A673 (cell line): ENCODE results near the gene TMEM97. TPM values are rescaled to one million over a fixed set of nuclear protein-coding genes. Genes with fewer than 3 reads are reported as not detected.

ENCODE experiments used
- BruUV-seq: library from RNA; stranded (reverse); fragments of 400-500 nt; replicated peaks from 2 replicates; lab custom pipeline; 2021; lab: Mats Ljungman, UMichigan
- CTCF ChIA-PET: fragments of 300-600 bp; sonication (Branson Sonifier 250); formaldehyde crosslinking; loops from one replicate; lab custom pipeline; 2022; ENCODE audit warnings: antibody characterized with exemption; lab: Charles Lee
- POLR2A ChIA-PET: fragments of 300-600 bp; sonication (Branson Sonifier 250); formaldehyde crosslinking; loops from one replicate; lab custom pipeline; 2022; ENCODE audit warnings: antibody characterized with exemption; ENCODE audit not compliant: low non-redundant PET; lab: Charles Lee
- DNase-seq: peaks from one replicate; pipeline ENCODE4 v3.0.0-alpha.2; 2015; ENCODE audit warnings: low spot score
- H3K27ac ChIP-seq: fragments of 200-600 bp; sonication (generic); 2 replicates; pipeline ENCODE4 v1.5.1; 2016; ENCODE audit warnings: mixed run types, low read depth, mild to moderate bottlenecking, mixed read lengths, antibody characterized with exemption, low read length; ENCODE audit not compliant: poor library complexity, severe bottlenecking
- H3K27me3 ChIP-seq: fragments of 200-600 bp; sonication (generic); replicated peaks from 2 replicates; pipeline ENCODE4 v1.6.1; 2017; ENCODE audit warnings: mixed run types, low read depth, mild to moderate bottlenecking, mixed read lengths, antibody characterized with exemption, low read length; ENCODE audit not compliant: insufficient read depth, poor library complexity
- H3K36me3 ChIP-seq: fragments of 200-600 bp; sonication (generic); 2 replicates; pipeline ENCODE4 v1.6.1; 2016; ENCODE audit warnings: mixed run types, mild to moderate bottlenecking, mixed read lengths, antibody characterized with exemption, low read length; ENCODE audit not compliant: insufficient read depth, poor library complexity, severe bottlenecking
- H3K4me1 ChIP-seq: fragments of 200-600 bp; sonication (generic); 2 replicates; pipeline ENCODE4 v1.6.1; 2017; ENCODE audit warnings: mixed run types, mild to moderate bottlenecking, mixed read lengths, antibody characterized with exemption, low read length; ENCODE audit not compliant: insufficient read depth, poor library complexity, severe bottlenecking
- H3K4me3 ChIP-seq: fragments of 200-600 bp; sonication (generic); 2 replicates; pipeline ENCODE4 v1.5.1; 2016; ENCODE audit warnings: low read depth, mixed run types, mild to moderate bottlenecking, mixed read lengths, low read length; ENCODE audit not compliant: poor library complexity, severe bottlenecking
- H3K9me3 ChIP-seq: fragments of 200-600 bp; sonication (generic); 2 replicates; pipeline ENCODE4 v1.6.1; 2016; ENCODE audit warnings: mixed run types, low read depth, mild to moderate bottlenecking, mixed read lengths, antibody characterized with exemption, low read length; ENCODE audit not compliant: poor library complexity, severe bottlenecking
- EZH2 ChIP-seq: fragments of 200-600 bp; sonication (generic); IDR thresholded peaks from 2 replicates; pipeline ENCODE4 v1.6.1; 2017; ENCODE audit warnings: borderline replicate concordance, low read depth, mild to moderate bottlenecking, mixed read lengths, antibody characterized with exemption, low read length; ENCODE audit not compliant: poor library complexity, severe bottlenecking
- intact Hi-C: fragments of 100-400 bp; cut with micrococcal nuclease; formaldehyde crosslinking; loops from one replicate; pipeline ENCODE4 v1.10.0; 2022; ENCODE audit not compliant: unreplicated experiment
- total RNA-seq: library from RNA; stranded (reverse); gene quantifications from 2 replicates; pipeline ENCODE4 v1.2.3, GENCODE V29; 2021
- TF ChIP-seq, protein P1 (sequence below): fragments of 300-800, 200-600 bp; sonication (generic); conservative IDR thresholded peaks from 2 replicates; pipeline ENCODE4 v1.5.1; 2017; ENCODE audit warnings: low read depth, mild to moderate bottlenecking, antibody characterized with exemption, low read length, moderate library complexity, mixed read lengths

The TMEM97 gene
- total RNA-seq, 1 experiment from 2014 or later = 134 TPM

DNA sequence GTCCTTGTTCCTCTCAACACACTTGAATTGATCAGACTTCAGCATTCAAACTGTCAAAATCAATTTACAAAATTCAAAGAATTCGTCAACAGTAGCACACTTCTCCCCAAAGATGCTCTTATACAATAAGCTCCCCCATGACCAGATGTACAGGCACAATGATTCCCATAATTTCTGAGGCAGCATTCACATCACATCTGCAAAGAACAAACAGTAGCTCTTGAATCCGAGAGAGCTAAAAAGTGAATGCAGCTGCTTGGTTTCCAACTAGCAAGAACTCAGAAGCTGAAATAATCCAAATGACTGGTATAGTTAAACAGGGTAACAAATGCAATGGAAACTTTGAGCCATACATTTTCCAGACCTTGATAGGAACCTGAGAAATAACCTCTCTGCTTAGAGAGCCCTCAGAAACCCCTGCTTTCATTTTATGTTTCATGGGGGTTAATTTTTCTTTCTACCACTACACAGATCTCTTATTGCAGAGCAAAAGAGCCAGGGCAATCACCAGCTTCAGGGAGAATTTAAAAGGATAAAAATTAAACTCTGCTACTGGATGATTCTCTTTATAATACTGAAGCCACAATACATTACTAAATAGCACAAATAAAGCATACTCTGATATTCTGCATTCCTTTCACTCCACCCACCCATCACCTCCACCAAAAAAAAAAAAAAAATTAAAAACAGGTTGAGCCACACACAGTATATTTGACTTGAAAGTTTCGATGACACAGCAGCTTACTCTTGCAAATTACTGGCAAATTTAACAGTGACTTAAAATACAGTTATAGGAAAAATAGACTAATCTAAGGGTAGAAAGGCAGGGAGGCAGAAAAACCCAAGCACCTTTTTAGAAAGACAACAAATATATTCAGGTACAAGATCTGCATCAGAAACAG is 23.1 kb upstream of the TMEM97 start:
- no peak overlapping the region for H3K27ac ChIP-seq
- ChIA-PET POLR2A (no interaction called here), CTCF (no interaction called here)
- DNase-seq = no peak
- H3K36me3 ChIP-seq = no peaks in the 10 kb centered on the region
- intact Hi-C loops = no loop called here
- no TSS peak for BruUV-seq
- no peak overlapping the region for H3K4me3 ChIP-seq
- no peaks in the 10 kb centered on the region for H3K9me3 ChIP-seq
- H3K27me3 ChIP-seq = no peaks in the 10 kb centered on the region
- H3K4me1 ChIP-seq = no peaks in the 10 kb centered on the region
- TF ChIP-seq, protein P1, sequence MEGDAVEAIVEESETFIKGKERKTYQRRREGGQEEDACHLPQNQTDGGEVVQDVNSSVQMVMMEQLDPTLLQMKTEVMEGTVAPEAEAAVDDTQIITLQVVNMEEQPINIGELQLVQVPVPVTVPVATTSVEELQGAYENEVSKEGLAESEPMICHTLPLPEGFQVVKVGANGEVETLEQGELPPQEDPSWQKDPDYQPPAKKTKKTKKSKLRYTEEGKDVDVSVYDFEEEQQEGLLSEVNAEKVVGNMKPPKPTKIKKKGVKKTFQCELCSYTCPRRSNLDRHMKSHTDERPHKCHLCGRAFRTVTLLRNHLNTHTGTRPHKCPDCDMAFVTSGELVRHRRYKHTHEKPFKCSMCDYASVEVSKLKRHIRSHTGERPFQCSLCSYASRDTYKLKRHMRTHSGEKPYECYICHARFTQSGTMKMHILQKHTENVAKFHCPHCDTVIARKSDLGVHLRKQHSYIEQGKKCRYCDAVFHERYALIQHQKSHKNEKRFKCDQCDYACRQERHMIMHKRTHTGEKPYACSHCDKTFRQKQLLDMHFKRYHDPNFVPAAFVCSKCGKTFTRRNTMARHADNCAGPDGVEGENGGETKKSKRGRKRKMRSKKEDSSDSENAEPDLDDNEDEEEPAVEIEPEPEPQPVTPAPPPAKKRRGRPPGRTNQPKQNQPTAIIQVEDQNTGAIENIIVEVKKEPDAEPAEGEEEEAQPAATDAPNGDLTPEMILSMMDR = no peak
- TF ChIP-seq EZH2 = no peak

DNA sequence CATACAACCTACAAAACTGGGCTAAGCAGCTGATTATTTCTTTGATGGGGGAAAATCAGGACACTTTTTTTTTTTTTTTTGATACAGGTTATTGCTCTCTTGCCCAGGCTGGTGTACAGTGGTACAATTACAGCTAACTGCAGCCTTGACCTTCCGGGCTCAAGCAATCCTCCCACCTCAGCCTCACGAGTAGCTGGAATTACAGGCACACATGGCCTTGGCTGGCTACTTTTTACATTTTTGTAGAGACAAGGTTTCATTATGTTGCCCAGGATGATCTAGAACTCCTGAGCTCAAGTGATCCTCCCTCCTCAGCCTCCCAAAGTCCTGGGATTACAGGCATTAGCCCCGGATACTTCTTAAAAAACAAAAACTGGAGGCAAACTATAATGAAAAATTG is 20.6 kb upstream of the TMEM97 start:
- intact Hi-C loops = no loop called here
- no peaks in the 10 kb centered on the region for H3K9me3 ChIP-seq
- H3K27me3 ChIP-seq = no peaks in the 10 kb centered on the region
- DNase-seq = no peak
- BruUV-seq = no TSS peak
- H3K36me3 ChIP-seq = no peaks in the 10 kb centered on the region
- no peak for TF ChIP-seq EZH2
- TF ChIP-seq, protein P1 = no peak
- CTCF ChIA-PET = no interaction called here
- no peak overlapping the region for H3K27ac ChIP-seq
- no peak overlapping the region for H3K4me3 ChIP-seq
- POLR2A ChIA-PET = no interaction called here
- no peaks in the 10 kb centered on the region for H3K4me1 ChIP-seq

GRCh38 chr17:28306954-28307401 is 12.0 kb upstream of the TMEM97 start:
- DNase-seq = no peak
- TF ChIP-seq, protein P1 = no peak
- TF ChIP-seq EZH2 = no peak
- Histone ChIP-seq H3K27me3 (no peaks in the 10 kb centered on the region), H3K36me3 (no peaks in the 10 kb centered on the region), H3K4me1 (no peaks in the 10 kb centered on the region), H3K9me3 (no peaks in the 10 kb centered on the region), H3K4me3 (no peak overlapping the region), H3K27ac (no peak overlapping the region)
- ChIA-PET CTCF (no interaction called here), POLR2A (no interaction called here)
- no TSS peak for BruUV-seq
- intact Hi-C loops = no loop called here
